DMS79 (cell line): Measurements from ENCODE around the gene GNAI1.

Experiments
- DNase-seq: peaks from one replicate; lab custom pipeline; 2025; lab: John Stamatoyannopoulos, UW

Gene GNAI1

GRCh38 chr7:80159802-80160201 is 25.2 kb downstream of the GNAI1 start:
- no peak for DNase-seq

GRCh38 chr7:80161466-80161865 is 26.8 kb downstream of the GNAI1 start:
- no peak for DNase-seq

GRCh38 chr7:80165177-80165576 is 30.5 kb downstream of the GNAI1 start:
- no peak for DNase-seq

- no peak for DNase-seq
Observed at GRCh38 chr7:80170445-80170844, 35.8 kb downstream of the GNAI1 start.

DNA sequence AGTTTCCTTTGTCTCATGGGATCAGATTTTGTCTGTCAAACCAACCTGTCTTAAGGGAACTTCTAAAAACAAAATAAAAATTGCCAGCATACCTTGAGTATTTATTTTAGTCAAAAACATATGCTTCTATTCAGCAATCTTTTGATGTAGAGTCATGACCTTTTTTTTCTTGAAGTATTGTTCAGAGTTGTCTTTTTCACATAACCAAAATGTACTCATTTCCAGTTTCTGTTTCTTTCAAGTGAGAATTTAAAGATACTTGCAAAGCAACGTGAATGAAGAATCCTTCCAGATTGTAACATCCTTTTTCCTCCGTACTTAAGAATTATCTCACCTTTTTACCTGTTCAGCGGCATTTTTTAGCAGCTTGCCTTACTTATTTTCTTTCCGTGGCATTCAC is 37.8 kb downstream of the GNAI1 start:
- no peak for DNase-seq

- no peak for DNase-seq
Observed at GRCh38 chr7:80175744-80176143, 41.1 kb downstream of the GNAI1 start.

- no peak for DNase-seq
Observed at GRCh38 chr7:80181411-80181810, 46.8 kb downstream of the GNAI1 start.

- no peak for DNase-seq
Observed at GRCh38 chr7:80182630-80183276, 48.1 kb downstream of the GNAI1 start.

- no peak for DNase-seq
Observed at GRCh38 chr7:80183351-80183750, 48.7 kb downstream of the GNAI1 start.

GRCh38 chr7:80183900-80184685 is 49.5 kb downstream of the GNAI1 start:
- DNase-seq = no peak

GRCh38 chr7:80184693-80185092 is 50.1 kb downstream of the GNAI1 start:
- DNase-seq = no peak

- no peak for DNase-seq
Observed at GRCh38 chr7:80185571-80185970, 50.9 kb downstream of the GNAI1 start.

GRCh38 chr7:80186721-80187120 is 52.1 kb downstream of the GNAI1 start:
- DNase-seq = no peak

DNA sequence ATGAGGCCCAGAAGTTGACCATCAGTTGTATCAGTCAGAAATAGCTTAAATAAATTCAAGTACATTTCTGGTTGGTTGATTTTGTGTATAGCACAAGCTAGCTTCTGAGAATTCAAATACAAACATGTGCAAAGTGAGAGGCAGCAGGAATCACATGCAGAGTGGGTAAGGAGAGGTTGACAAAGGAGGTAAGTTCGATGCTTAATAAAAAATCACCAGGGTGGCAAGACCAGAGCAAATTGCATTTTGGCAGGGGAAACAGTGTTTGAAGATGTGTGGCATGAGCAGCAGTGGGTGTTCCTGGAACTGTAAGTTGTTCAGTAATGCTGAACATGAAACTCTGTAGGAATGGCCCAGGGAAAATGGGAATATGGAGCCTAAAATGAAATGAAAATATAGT is 52.6 kb downstream of the GNAI1 start:
- DNase-seq = no peak

GRCh38 chr7:80187727-80188126 is 53.1 kb downstream of the GNAI1 start:
- no peak for DNase-seq

DNA sequence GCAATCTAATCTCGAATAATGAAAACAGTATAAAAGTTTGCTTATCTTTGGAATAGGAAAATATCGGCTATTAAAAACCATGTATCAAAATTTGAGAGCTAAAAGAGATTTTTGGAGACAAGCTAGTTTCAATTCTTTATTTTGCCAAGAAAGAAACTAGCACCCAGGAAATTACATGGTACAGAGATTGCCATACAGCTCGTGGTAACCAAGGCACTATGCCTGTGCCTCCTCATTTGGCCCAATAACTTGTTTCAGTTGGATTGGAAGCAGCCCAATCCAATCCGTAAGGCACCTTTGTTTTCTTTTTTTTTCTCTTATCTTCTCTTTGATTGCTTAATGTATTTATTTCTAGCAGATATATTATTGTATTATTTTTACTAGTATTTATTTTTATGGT is 55.0 kb downstream of the GNAI1 start:
- no peak for DNase-seq

GRCh38 chr7:80197627-80198026 is 63.0 kb downstream of the GNAI1 start:
- no peak for DNase-seq

DNA sequence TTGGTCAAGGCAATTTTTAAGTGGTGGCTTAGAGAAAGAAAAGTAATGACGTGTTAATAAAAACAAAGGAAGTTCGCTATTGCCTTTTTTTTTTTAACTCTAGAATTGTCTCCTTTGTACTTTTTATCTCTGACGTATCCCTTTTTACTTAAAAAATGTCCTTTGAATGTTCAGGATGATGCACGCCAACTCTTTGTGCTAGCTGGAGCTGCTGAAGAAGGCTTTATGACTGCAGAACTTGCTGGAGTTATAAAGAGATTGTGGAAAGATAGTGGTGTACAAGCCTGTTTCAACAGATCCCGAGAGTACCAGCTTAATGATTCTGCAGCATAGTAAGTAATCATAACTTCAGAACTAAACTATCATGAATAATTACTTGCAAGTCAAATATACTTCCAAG is 64.4 kb downstream of the GNAI1 start:
- no peak for DNase-seq

DNA sequence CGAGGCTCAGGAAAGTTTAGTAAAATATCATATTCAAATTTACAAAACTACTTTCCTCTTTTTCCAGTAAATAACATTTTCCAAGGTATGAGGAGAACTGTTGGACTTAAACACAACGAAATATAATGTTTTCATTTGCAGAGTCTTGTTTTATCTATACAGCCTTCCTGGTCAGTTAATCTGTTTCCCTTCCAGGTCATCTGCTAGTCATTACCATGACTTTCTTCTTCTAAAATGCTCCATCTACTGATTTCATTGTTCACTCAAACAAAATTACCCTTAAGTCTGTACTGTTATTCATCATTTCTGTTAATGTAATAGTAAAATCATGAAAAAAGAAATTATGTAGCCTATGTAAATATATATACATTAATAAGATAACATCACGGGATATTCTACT is 69.8 kb downstream of the GNAI1 start:
- no peak for DNase-seq

DNA sequence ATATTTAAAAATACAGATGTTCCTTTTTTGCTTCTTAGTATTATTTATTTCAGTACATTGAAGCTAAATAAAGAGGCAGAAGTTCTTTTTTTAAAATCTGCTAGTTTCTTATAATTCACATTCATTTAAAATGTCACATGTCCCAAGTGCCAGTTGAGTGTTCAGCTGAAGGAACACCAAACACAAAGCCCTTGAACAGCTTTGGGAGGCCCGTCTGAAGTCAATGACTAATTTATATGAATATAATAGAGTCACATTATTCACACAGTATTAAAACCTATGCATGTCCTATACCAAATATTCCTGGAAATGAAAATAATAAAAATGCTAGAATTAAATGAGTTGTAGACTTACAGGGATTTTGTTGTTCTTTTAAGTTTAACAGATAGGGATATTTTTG is 70.3 kb downstream of the GNAI1 start:
- DNase-seq = no peak

- DNase-seq = no peak
Observed at GRCh38 chr7:80206763-80207162, 72.1 kb downstream of the GNAI1 start.

GRCh38 chr7:80207501-80207900 is 72.9 kb downstream of the GNAI1 start:
- DNase-seq = no peak

GRCh38 chr7:80208700-80209099 is 74.1 kb downstream of the GNAI1 start:
- no peak for DNase-seq

GRCh38 chr7:80210400-80210799 is 75.8 kb downstream of the GNAI1 start:
- no peak for DNase-seq
